ENCODE results near the gene PCP4L1. TPM values are rescaled to one million over a fixed set of nuclear protein-coding genes. Genes with fewer than 3 reads are reported as not detected.

PCP4L1 gene
- total RNA-seq (under 1 TPM; 0.21 to 0.94 (median 0.57) TPM), polyA plus RNA-seq (0.45 TPM)
- long read RNA-seq, donor 1, partial matches to known transcripts: 0 of 1 reads
- long read RNA-seq, donor 1, other reads (novel, unspliced or antisense): 0 of 1 reads
- long read RNA-seq, donor 2: 0 reads
- long read RNA-seq, donor 3, partial matches to known transcripts: 0 of 1 reads
- long read RNA-seq, donor 3, other reads (novel, unspliced or antisense): 0 of 1 reads
- long read RNA-seq, donor 4: 0 reads

DNA sequence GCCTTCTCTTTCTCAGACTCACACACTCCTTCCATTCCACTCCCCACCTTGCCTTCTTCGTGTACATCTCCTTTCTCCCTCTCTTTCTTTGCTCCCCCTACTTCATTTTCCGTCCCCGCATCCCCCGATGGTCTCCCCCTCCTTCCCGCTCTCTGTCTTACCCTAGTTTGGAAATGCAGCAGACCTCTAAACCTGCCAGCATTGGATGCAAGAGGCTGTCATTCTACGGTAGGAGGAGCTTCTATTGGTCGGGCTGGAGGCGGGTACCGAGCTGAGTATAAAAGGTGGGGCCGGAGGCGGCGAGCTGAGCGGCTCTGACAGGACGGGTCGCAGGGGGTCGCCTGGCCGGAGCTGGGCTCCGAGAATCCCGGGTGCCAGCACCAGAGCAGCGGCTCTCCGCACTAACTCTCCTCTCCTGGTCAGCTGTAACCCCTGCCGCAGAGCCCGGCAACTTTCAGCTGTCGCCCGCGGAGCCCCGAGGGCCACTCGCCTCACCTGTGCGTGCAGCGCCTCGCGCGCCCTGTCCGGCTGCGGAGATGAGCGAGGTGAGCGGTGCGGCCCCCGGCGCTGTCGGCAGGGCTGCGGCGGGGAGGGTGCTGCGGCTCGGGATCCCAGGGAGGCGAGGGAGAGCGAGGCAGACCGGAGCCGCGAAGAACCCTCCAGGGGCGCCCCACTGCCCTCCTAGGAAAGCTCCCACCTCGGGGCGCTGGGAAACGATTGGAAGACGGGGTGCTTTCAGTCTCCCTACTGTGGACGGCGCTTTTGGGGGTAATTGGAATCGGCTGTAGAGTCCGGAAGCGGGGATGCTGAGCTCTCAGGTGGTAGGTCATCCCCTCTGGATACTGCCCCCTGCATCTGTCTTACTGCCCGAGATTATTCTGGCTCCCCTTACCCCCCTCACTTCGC is at the start of gene PCP4L1:
Gene PCP4L1, plus strand, starts transcription at position 307 of the 906 bp plus-strand sequence. Its CDS starts 230 bp downstream, at position 537.
- Histone ChIP-seq H3K9me3 (ENCODE audit: control insufficient read depth, low read length) (peaks cover 5% of the 10 kb centered on the region), H3K27ac (ENCODE audit: low read length) (no peak within 1 kb of the TSS), H3K4me3 (ENCODE audit: low read length) (peak within 1 kb of the TSS; percentile 47), H3K27me3 (ENCODE audit: control insufficient read depth, insufficient read depth) (no peaks in the 10 kb centered on the region), H3K4me1 (ENCODE audit: control insufficient read depth, insufficient read depth, low read length) (no peaks in the 10 kb centered on the region)
- 3% methylated on average over 62 of the region's 62 CpGs for WGBS
- ATAC-seq (peak; percentile 86 to 88), DNase-seq (peak; percentile 37 to 72 (median 49))
- intact Hi-C loops (cut with DNase I): no loop called here

DNA sequence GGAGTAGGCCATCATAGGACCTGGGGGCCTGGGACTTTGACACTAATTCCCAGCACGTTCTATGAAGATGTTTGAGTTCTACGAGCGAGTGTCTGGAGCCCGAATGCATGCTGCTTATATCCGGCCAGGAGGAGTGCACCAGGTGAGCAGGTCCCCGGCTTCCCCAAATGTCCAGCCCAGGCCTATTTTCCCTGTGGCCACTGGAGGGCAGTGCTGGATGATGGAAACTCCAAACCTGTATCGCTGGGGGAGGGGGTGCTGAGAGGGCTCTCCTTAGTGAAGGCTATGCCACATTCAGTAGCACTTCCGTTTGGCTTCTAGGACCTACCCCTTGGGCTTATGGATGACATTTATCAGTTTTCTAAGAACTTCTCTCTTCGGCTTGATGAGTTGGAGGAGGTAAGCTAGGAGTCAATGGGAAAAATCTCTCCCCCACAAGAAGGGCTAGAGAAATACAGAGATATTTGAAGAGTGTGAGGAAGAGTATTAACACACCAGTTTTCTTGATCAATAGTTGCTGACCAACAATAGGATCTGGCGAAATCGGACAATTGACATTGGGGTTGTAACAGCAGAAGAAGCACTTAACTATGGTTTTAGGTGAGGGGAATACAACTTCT is 48.6 kb upstream of the PCP4L1 start:
- WGBS: 33% methylated on average over 11 of the region's 11 CpGs
- intact Hi-C loops (cut with DNase I): no loop called here
- no peak overlapping the region for H3K27ac ChIP-seq (ENCODE audit: low read length)
- H3K4me3 ChIP-seq (ENCODE audit: low read length): no peak overlapping the region
- DNase-seq: peak; percentile 83 to 90 (median 83)
- no peaks in the 10 kb centered on the region for H3K9me3 ChIP-seq (ENCODE audit: control insufficient read depth, low read length)
- no peaks in the 10 kb centered on the region for H3K27me3 ChIP-seq (ENCODE audit: control insufficient read depth, insufficient read depth)
- peak; percentile 51 to 54 for ATAC-seq
- peaks cover 6% of the 10 kb centered on the region for H3K4me1 ChIP-seq (ENCODE audit: control insufficient read depth, insufficient read depth, low read length)

DNA sequence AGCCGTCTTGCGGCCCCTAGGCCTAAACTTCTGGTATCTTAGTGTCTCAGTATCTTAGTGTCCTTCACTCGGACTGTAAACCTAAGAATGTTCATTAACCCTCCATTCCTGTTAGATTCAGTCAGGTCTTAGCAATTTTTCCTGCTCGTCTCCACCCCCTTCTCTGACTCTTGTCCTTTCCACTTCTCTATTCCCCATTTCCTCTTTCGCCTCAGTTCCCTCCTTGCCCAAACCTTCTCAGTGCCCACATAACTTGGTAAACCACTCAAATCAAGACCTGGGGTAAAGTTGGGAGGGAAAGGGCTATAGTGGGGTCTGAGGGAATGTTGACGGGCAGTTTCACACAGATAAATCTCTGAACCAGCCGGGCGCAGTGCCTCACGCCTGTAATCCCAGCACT is 44.2 kb upstream of the PCP4L1 start:
- peak in 1 of 3 donors; percentile 34 for DNase-seq
- H3K9me3 ChIP-seq (ENCODE audit: control insufficient read depth, low read length): no peaks in the 10 kb centered on the region
- intact Hi-C loops (cut with DNase I): no loop called here
- H3K27me3 ChIP-seq (ENCODE audit: control insufficient read depth, insufficient read depth): no peaks in the 10 kb centered on the region
- no peak overlapping the region for H3K27ac ChIP-seq (ENCODE audit: low read length)
- H3K4me1 ChIP-seq (ENCODE audit: control insufficient read depth, insufficient read depth, low read length): peaks cover 3% of the 10 kb centered on the region
- no peak for ATAC-seq
- 86% methylated on average over 9 of the region's 9 CpGs for WGBS
- no peak overlapping the region for H3K4me3 ChIP-seq (ENCODE audit: low read length)

DNA sequence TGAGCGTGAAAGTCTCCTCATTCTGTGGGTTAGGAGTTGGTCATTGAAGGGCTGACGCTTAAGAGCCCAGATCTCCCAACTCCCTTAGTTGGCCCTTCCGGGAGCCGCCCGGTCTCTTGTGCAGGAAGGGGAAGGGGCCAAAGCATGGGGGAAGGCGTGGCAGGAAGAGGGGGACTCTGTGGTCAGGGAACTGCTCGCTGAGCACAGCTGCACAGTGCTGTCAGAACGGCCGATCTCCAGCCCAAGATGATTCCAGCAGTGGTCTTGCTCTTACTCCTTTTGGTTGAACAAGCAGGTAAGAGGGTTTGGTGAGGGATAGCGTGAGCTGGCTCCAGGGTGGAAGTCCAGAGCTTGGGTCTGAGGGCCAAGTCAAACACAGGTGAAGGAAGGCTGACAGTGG is 43.5 kb upstream of the PCP4L1 start, which contains the start of gene FCER1G:
Gene FCER1G, plus strand, starts transcription at position 220 of the 400 bp plus-strand sequence. Its CDS starts 27 bp downstream, at position 247.
- peaks cover 3% of the 10 kb centered on the region for H3K4me1 ChIP-seq (ENCODE audit: control insufficient read depth, insufficient read depth, low read length)
- ATAC-seq: peak; percentile 41 to 59
- H3K4me3 ChIP-seq (ENCODE audit: low read length): peak within 1 kb of the TSS; percentile 4
- intact Hi-C loops (cut with DNase I): no loop called here
- H3K27ac ChIP-seq (ENCODE audit: low read length): peak within 1 kb of the TSS; percentile 82
- no peaks in the 10 kb centered on the region for H3K9me3 ChIP-seq (ENCODE audit: control insufficient read depth, low read length)
- WGBS: 64% methylated on average over 10 of the region's 10 CpGs
- H3K27me3 ChIP-seq (ENCODE audit: control insufficient read depth, insufficient read depth): no peaks in the 10 kb centered on the region
- DNase-seq: peak; percentile 63 to 85 (median 78)

DNA sequence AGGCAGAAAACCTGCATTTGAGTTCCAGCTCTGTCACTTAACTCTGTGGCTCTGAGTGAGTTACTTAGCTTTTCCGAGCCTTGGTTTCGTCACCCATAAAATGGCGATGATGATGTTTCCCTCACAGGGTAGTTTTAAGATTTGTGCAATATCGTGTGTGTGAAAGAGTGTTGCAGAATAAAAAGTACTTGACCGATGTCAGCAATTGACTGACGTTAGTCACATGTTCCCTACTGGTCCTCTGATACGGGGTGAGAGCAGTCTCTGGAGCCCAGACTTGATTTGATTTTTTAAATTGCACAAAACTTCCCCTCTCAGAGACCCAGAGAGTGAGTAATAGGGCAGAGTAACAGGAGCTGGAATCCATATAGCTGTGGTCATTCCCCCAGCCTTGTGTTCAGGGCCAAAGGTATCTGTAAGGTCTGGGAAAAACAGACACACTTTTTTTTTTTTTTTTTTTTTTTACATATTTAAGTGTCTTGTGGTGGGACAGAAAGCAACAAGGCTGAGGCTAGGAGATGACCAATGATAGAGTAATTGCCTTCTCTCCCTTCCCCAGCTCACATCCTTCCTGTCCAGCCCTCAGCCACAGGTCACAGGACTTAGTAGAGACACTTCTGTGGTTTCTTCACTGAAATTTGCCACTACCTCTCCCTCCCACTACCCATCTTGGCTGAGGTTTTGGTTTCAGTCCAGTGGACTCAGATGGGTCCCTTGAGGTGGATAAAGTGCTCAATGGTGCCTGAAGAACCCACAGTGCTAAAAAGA is 41.4 kb upstream of the PCP4L1 start:
- intact Hi-C loops (cut with DNase I): no loop called here
- Histone ChIP-seq H3K4me1 (ENCODE audit: control insufficient read depth, insufficient read depth, low read length) (peaks cover 3% of the 10 kb centered on the region), H3K27ac (ENCODE audit: low read length) (peak overlapping the region; percentile 97), H3K27me3 (ENCODE audit: control insufficient read depth, insufficient read depth) (no peaks in the 10 kb centered on the region), H3K9me3 (ENCODE audit: control insufficient read depth, low read length) (no peaks in the 10 kb centered on the region), H3K4me3 (ENCODE audit: low read length) (peak overlapping the region; percentile 33)
- WGBS: 25% methylated on average over 7 of the region's 7 CpGs
- DNase-seq (peak in 2 of 3 donors; percentile 40 to 41), ATAC-seq (peak; percentile 70 to 86)

DNA sequence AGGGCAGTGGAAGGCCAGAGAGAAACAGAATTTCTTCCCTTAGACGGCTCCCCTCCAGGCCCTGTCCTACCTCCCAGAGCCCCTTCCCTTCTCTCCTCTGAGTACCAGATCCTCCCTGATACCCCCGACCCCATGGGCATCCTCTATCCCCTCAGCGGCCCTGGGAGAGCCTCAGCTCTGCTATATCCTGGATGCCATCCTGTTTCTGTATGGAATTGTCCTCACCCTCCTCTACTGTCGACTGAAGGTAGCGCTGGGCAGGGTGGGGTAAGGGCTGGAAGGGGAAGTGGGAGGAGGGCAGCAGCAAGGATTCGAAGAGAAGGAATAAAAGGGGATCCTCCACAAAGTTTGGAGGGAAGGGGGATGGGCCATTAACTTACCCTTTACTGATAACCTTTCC is 40.7 kb upstream of the PCP4L1 start:
- Histone ChIP-seq H3K4me3 (ENCODE audit: low read length) (no peak overlapping the region), H3K4me1 (ENCODE audit: control insufficient read depth, insufficient read depth, low read length) (peaks cover 3% of the 10 kb centered on the region), H3K27ac (ENCODE audit: low read length) (peak overlapping the region; percentile 76), H3K27me3 (ENCODE audit: control insufficient read depth, insufficient read depth) (no peaks in the 10 kb centered on the region), H3K9me3 (ENCODE audit: control insufficient read depth, low read length) (no peaks in the 10 kb centered on the region)
- 68% methylated on average over 6 of the region's 6 CpGs for WGBS
- intact Hi-C loops (cut with DNase I): no loop called here
- ATAC-seq (peak in 1 of 2 donors; percentile 4), DNase-seq (peak in 2 of 3 donors; percentile 10 to 44)

DNA sequence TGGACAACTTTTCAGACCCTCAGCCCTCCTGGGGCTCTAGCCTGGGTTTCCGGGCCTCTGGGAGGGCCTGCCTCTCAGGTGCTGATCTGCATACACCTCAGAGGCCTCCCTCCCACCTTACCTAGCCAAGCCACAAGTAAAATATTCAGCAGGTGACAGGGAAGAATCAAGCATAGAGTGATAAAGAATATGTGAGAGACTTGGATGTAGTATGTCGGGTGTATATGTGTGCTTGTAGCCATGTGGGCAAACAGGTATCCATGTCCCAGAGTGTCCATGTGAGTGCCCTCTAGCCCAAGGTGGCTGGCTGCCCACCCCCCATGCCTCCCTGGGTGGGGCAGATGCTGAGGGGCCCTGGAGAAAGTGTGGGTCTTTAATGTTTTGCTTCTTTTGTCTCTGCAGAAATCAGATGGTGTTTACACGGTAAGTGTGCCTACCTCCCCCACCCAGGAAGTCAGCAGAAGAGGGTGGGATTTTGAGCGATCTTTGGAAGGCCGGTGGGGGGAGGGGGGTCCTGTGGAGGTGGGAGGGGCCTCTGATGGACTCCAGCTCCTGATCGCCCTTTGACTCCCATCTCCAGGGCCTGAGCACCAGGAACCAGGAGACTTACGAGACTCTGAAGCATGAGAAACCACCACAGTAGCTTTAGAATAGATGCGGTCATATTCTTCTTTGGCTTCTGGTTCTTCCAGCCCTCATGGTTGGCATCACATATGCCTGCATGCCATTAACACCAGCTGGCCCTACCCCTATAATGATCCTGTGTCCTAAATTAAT is 40.1 kb upstream of the PCP4L1 start:
- no peak overlapping the region for H3K4me3 ChIP-seq (ENCODE audit: low read length)
- 72% methylated on average over 8 of the region's 8 CpGs for WGBS

DNA sequence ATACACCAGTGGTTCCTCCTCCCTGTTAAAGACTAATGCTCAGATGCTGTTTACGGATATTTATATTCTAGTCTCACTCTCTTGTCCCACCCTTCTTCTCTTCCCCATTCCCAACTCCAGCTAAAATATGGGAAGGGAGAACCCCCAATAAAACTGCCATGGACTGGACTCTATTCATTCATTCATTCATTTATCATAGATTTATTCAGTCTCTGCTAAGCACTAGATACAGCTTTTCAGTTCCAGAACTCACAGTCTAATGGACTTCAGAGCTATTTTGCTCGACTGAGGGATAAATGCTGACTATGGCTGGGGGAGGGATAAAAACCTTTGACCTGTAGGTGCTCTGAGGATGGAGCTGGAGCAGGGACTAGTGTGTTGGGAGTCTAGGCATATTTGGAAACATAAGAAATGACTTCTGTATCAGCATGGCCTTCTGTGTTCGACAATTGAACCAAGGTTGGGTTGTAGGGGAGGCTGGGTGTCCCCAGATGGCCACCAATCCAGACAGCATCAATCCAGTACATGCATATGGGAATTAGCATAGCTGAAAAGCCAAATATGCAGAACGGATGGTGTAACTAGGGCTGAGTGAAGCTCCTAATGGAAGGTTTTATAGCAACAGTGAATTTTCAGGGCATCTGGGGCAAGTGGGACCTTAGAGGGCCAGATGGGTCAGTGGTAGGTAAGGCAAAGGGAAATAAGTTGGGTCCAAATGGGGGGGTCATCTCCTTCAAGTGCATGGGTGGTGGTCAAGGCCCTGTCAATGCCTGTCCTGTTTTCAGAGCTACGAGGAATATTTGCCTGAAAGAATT is 39.3 kb upstream of the PCP4L1 start:
- Histone ChIP-seq H3K4me3 (ENCODE audit: low read length) (no peak overlapping the region), H3K4me1 (ENCODE audit: control insufficient read depth, insufficient read depth, low read length) (peaks cover 3% of the 10 kb centered on the region), H3K9me3 (ENCODE audit: control insufficient read depth, low read length) (no peaks in the 10 kb centered on the region), H3K27me3 (ENCODE audit: control insufficient read depth, insufficient read depth) (no peaks in the 10 kb centered on the region), H3K27ac (ENCODE audit: low read length) (no peak overlapping the region)
- WGBS: 91% methylated on average over 5 of the region's 5 CpGs
- DNase-seq: no peak
- intact Hi-C loops (cut with DNase I): no loop called here
- ATAC-seq: no peak

More for the DNA sequence above, 40.1 kb upstream of the PCP4L1 start:
- intact Hi-C loops (cut with DNase I): no loop called here
- DNase-seq (peak in 2 of 3 donors; percentile 50), ATAC-seq (no peak)
- Histone ChIP-seq H3K27ac (ENCODE audit: low read length) (no peak overlapping the region), H3K9me3 (ENCODE audit: control insufficient read depth, low read length) (no peaks in the 10 kb centered on the region), H3K4me1 (ENCODE audit: control insufficient read depth, insufficient read depth, low read length) (peaks cover 3% of the 10 kb centered on the region), H3K27me3 (ENCODE audit: control insufficient read depth, insufficient read depth) (no peaks in the 10 kb centered on the region)

DNA sequence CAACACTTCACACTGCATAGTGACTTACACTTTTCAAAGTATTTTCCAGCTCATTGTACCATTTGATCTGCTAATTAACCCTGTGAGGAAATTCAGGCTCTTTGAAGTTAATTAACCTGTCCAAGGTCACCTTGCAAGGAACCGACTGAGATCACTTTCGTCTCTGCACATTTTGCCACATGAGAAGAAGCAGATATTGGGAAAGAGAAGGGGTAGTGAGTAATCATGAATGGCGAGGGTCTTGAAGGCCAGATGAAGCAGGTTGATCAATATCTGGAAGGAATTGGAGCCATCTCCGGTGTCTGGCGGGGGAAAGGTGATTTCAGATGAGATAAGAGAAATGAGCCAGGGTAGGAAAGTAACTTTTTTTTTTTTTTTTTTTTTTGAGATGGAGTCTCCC is 38.5 kb upstream of the PCP4L1 start:
- H3K4me1 ChIP-seq (ENCODE audit: control insufficient read depth, insufficient read depth, low read length): peaks cover 3% of the 10 kb centered on the region
- H3K4me3 ChIP-seq (ENCODE audit: low read length): no peak overlapping the region
- no peaks in the 10 kb centered on the region for H3K9me3 ChIP-seq (ENCODE audit: control insufficient read depth, low read length)
- intact Hi-C loops (cut with DNase I): no loop called here
- ATAC-seq (no peak), DNase-seq (no peak)
- no peak overlapping the region for H3K27ac ChIP-seq (ENCODE audit: low read length)
- 87% methylated on average over 5 of the region's 5 CpGs for WGBS
- H3K27me3 ChIP-seq (ENCODE audit: control insufficient read depth, insufficient read depth): no peaks in the 10 kb centered on the region
